Esophagus squamous epithelium (tissue), 5 donors: ENCODE results near the gene SERINC5. TPM values are rescaled to one million over a fixed set of nuclear protein-coding genes. Genes with fewer than 3 reads are reported as not detected.

Source experiments
- DNase-seq: peaks from one replicate; lab custom pipeline; 2025; lab: John Stamatoyannopoulos, UW
- H3K27ac ChIP-seq, 4 donors: fragments of 200-600 bp; sonication (generic); one replicate each; pipeline ENCODE4 v1.5.1; 2016 to 2019; ENCODE audit warnings: mild to moderate bottlenecking in 1 of 4
- H3K27me3 ChIP-seq, 4 donors: fragments of 200-600 bp; sonication (generic); 1 replicate in 3 of 4; 2 replicates in 1 of 4; pipeline versions ENCODE4 v1.5.1 to v1.6.0; 2017 to 2021; ENCODE audit warnings: antibody characterized with exemption in 1 of 4
- H3K36me3 ChIP-seq, 3 donors: fragments of 200-600 bp; sonication (generic); one replicate each; pipeline ENCODE4 v1.5.1; 2016 to 2019
- H3K4me1 ChIP-seq, 3 donors: fragments of 200-600 bp; sonication (generic); one replicate each; pipeline ENCODE4 v1.5.1; 2017 to 2019
- H3K4me3 ChIP-seq, 4 donors: fragments of 200-600 bp; sonication (generic); 1 replicate in 3 of 4; 2 replicates in 1 of 4; pipeline ENCODE4 v1.5.1; 2016 to 2019; ENCODE audit warnings: mild to moderate bottlenecking in 2 of 4, moderate library complexity in 1 of 4
- H3K9me3 ChIP-seq, 3 donors: fragments of 200-600 bp; sonication (generic); one replicate each; pipeline ENCODE4 v1.5.1; 2016 to 2019
- CTCF ChIP-seq, 6 experiments: fragments of 450-650 bp in 4 of 6; fragments of 200-600 bp in 2 of 6; sonication (generic) in 2 of 6; IDR thresholded peaks; one replicate each; pipeline ENCODE4 v1.5.1; 2016 to 2019; ENCODE audit warnings: antibody characterized with exemption in 6 of 6, mild to moderate bottlenecking in 4 of 6, moderate library complexity in 4 of 6
- POLR2A ChIP-seq, 4 donors: fragments of 450-650 bp; IDR thresholded peaks; one replicate each; pipeline ENCODE4 v1.6.1; 2017; ENCODE audit warnings: antibody characterized with exemption in 4 of 4, mild to moderate bottlenecking in 4 of 4, moderate library complexity in 3 of 4
- WGBS, 2 donors: methylation state at CpG; one replicate each; pipeline ENCODE4 v1.1.5; 2018; 5-methylcytosine and 5-hydroxymethylcytosine counted together
- intact Hi-C: fragments of 100-400 bp; cut with DNase I; formaldehyde crosslinking; loops from one replicate; pipeline ENCODE4 v1.15.0; 2022
- total RNA-seq, 4 donors: library from RNA; depleted of rRNA; stranded (reverse); fragments of >200 nt; gene quantifications; one replicate each; pipeline ENCODE4 v1.1.0, GENCODE V29; 2016
- donor health status: DM: yes; HTN: yes; CAD: no.

SERINC5 gene
- total RNA-seq, 4 donors from 2014 or later, result 33.9 to 65.3 (median 44.6) TPM

GRCh38 chr5:80125962-80126480, 129.8 kb downstream of the SERINC5 start:
- intact Hi-C loops, result no loop called here
- no peak overlapping the region for H3K4me3 ChIP-seq
- WGBS, 2 donors, result 39 to 41% methylated on average over 4 of the region's 4 CpGs
- H3K27ac ChIP-seq, result no peak overlapping the region
- no peaks in the 10 kb centered on the region for H3K27me3 ChIP-seq
- no peaks in the 10 kb centered on the region for H3K9me3 ChIP-seq
- H3K4me1 ChIP-seq, result peaks cover 0 to 5% (median 0%) of the 10 kb centered on the region in 3 donors
- DNase-seq, result no peak
- peak in 1 of 6 experiments; percentile 10 for TF ChIP-seq CTCF (IDR thresholded peaks at IDR 0.05)
- TF ChIP-seq POLR2A (IDR thresholded peaks at IDR 0.05), result no peak
- H3K36me3 ChIP-seq, result no peaks in the 10 kb centered on the region

DNA sequence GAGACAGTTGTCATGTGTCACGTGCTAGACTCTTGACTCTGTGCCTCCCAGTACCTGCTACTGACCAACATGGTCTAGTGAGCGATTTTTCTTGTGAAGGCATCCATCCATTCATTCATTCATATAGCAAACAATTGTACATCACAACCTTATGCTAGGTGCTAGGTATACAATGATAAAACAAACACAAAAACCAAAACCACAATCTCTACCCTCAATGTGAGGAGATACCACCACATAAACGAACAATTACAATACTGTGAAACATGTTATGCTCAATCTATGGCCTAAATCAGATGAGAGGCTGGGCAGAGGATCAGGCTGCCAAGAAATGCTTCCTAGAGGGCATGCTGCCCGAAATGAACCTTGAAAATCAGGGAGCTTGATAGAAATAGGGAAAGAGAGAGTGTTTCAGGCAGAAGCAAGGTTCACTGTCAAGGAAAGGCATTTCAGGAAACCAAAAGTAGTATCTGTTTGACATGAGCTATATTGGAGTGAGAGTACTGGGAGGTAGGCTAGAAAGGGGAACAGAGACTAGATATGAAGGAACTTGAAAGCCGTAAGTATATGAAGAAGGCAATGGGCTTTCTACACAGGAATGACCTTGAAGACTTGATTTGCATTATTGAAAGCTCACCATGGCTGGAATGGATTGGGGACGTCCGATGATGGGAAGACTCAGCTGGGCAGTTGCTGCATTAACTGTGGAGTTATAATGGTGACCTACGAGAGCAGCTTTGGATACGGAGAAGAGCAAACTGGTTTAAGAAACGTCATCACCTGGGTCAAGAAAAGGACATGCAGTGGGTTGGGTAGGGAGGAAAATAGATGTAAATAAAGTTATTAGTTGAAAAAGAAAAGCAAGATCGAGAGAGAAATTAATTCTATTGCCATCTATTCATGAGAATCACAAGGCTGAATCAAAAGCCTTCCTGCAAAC, 130.6 kb downstream of the SERINC5 start:
- no peaks in the 10 kb centered on the region for H3K36me3 ChIP-seq

DNA sequence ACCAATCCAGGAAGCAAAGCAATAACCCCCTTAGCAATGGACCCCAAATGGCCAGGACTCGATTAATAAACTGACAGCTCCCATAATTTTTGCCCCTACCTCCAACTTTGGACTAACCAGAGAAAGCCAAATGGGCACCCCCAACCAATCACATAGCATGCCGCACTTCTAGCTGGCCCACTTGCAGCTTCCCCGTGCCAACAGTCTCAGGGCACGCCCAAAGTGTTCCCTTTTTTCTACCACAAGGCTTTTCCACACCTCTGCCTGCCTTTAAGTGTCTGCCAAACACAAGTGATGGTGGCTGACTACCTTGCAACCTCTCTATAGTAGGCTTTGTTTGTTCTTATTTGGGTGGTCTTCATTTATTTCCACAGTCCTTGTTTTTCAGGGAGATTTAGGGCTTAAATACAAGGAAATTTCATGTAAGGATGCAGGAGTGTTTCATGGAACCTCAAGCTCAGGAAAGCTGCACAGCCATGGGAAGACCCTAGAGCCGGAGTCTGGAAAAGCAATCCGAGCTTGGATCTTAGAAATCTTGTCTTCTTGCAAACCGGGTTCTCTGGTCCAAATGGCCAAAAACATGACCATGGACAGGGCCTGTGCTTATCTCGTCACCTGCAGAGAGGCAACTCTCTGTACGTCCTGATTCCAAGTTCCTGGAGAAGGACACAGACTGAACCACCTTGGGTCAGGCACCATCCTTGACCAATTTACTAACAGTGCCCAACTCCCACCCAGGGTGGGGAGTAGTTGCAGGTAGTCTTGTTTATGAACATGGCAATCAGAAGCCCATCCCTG, 131.5 kb downstream of the SERINC5 start:
- no peaks in the 10 kb centered on the region for H3K27me3 ChIP-seq
- intact Hi-C loops, result no loop called here
- H3K4me1 ChIP-seq, result peaks cover 0 to 5% (median 0%) of the 10 kb centered on the region in 3 donors
- WGBS, 2 donors, result 88 to 90% methylated on average over 8 to 9 of the region's 9 CpGs
- no peak overlapping the region for H3K27ac ChIP-seq
- TF ChIP-seq CTCF (IDR thresholded peaks at IDR 0.05) (no peak), POLR2A (IDR thresholded peaks at IDR 0.05) (no peak)
- H3K9me3 ChIP-seq, result no peaks in the 10 kb centered on the region
- no peak overlapping the region for H3K4me3 ChIP-seq
- H3K36me3 ChIP-seq, result no peaks in the 10 kb centered on the region
- no peak for DNase-seq

More for the DNA sequence above, 130.6 kb downstream of the SERINC5 start:
- 80 to 81% methylated on average over 11 of the region's 11 CpGs for WGBS, 2 donors
- Histone ChIP-seq H3K27me3 (no peaks in the 10 kb centered on the region), H3K4me1 (peaks cover 0 to 5% (median 0%) of the 10 kb centered on the region in 3 donors), H3K4me3 (no peak overlapping the region), H3K9me3 (no peaks in the 10 kb centered on the region), H3K27ac (peak overlapping the region in 2 of 4 donors; percentile 13 to 30)
- DNase-seq, result no peak
- intact Hi-C loops, result no loop called here
- no peak for TF ChIP-seq POLR2A (IDR thresholded peaks at IDR 0.05)
- TF ChIP-seq CTCF (IDR thresholded peaks at IDR 0.05), result no peak

GRCh38 chr5:80122579-80122978, 133.3 kb downstream of the SERINC5 start:
- H3K36me3 ChIP-seq, result no peaks in the 10 kb centered on the region
- no peak overlapping the region for H3K27ac ChIP-seq
- DNase-seq, result no peak
- TF ChIP-seq CTCF (IDR thresholded peaks at IDR 0.05), result no peak
- TF ChIP-seq POLR2A (IDR thresholded peaks at IDR 0.05), result no peak
- H3K27me3 ChIP-seq, result no peaks in the 10 kb centered on the region
- 71 to 74% methylated on average over 2 of the region's 2 CpGs for WGBS, 2 donors
- H3K4me3 ChIP-seq, result no peak overlapping the region
- intact Hi-C loops, result no loop called here
- no peaks in the 10 kb centered on the region for H3K9me3 ChIP-seq
- H3K4me1 ChIP-seq, result peaks cover 0 to 5% (median 0%) of the 10 kb centered on the region in 3 donors
